CD4-positive, alpha-beta T cell treated with Interferon alpha-2 for 1 hour (primary cell): ENCODE data around the gene RYR2.

Experiments used
- DNase-seq, 2 donors: peaks; one replicate each; pipeline ENCODE4 v3.0.0-alpha.2; 2020 to 2022

The RYR2 gene

GRCh38 chr1:237041795-237042525 is at the start of gene RYR2:
TSS of gene RYR2 (plus strand) at chr1:237042184. CDS start at chr1:237042522, 338 bp downstream.
- DNase-seq = no peak

- DNase-seq = no peak
Observed at GRCh38 chr1:236992449-236992848, 49.5 kb upstream of the RYR2 start.

- DNase-seq = no peak
Observed at GRCh38 chr1:236994450-236994849, 47.5 kb upstream of the RYR2 start.

- no peak for DNase-seq
Observed at GRCh38 chr1:236997361-236997760, 44.6 kb upstream of the RYR2 start.

GRCh38 chr1:236997882-236998281 is 44.1 kb upstream of the RYR2 start:
- DNase-seq = no peak

- DNase-seq = no peak
Observed at GRCh38 chr1:236998546-236998945, 43.4 kb upstream of the RYR2 start.

- no peak for DNase-seq
Observed at GRCh38 chr1:237000191-237000590, 41.8 kb upstream of the RYR2 start.

- DNase-seq = no peak
Observed at GRCh38 chr1:237003516-237003915, 38.5 kb upstream of the RYR2 start.

GRCh38 chr1:237004116-237004515 is 37.9 kb upstream of the RYR2 start, which contains the start of gene MT1HL1:
TSS of gene MT1HL1 (minus strand) at chr1:237004441. CDS start at chr1:237004372, 69 bp downstream.
- no peak for DNase-seq

GRCh38 chr1:237005674-237006073 is 36.3 kb upstream of the RYR2 start:
- no peak for DNase-seq

- no peak for DNase-seq
Observed at GRCh38 chr1:237007147-237007881, 34.7 kb upstream of the RYR2 start.

GRCh38 chr1:237009611-237010010 is 32.4 kb upstream of the RYR2 start:
- DNase-seq = no peak

- no peak for DNase-seq
Observed at GRCh38 chr1:237011432-237011831, 30.6 kb upstream of the RYR2 start.

- no peak for DNase-seq
Observed at GRCh38 chr1:237012361-237012760, 29.6 kb upstream of the RYR2 start.

- DNase-seq = no peak
Observed at GRCh38 chr1:237012788-237013383, 29.1 kb upstream of the RYR2 start.

- DNase-seq = no peak
Observed at GRCh38 chr1:237013608-237014007, 28.4 kb upstream of the RYR2 start.

- DNase-seq = no peak
Observed at GRCh38 chr1:237016626-237017025, 25.4 kb upstream of the RYR2 start.

GRCh38 chr1:237018896-237019295 is 23.1 kb upstream of the RYR2 start:
- no peak for DNase-seq

- DNase-seq = no peak
Observed at GRCh38 chr1:237025358-237026074, 16.5 kb upstream of the RYR2 start.

GRCh38 chr1:237029240-237029639 is 12.7 kb upstream of the RYR2 start:
- DNase-seq = no peak

GRCh38 chr1:237029850-237030535 is 12.0 kb upstream of the RYR2 start:
- DNase-seq = no peak

- DNase-seq = no peak
Observed at GRCh38 chr1:237031480-237031879, 10.5 kb upstream of the RYR2 start.

- no peak for DNase-seq
Observed at GRCh38 chr1:237032029-237032428, 10.0 kb upstream of the RYR2 start.
